Measurements from ENCODE around the gene ROR2.

The ROR2 gene

DNA sequence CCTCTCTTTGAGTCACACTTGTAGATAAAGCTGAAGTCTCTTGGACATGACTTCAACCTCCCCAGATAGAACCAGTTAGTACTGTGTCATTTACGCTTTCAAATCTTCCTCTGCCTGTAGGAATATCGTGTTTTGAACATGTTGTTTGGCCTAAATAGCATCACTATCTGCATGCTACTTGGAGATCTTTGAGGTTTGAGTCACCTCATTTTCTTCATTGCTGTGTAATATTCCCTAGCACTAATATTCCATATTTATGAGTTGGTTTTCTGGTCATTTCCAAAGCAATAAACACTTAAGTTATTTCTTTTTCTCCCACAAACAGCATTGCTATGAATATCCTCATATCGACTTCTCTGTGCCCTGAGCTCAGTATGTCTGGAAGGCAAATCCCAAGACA lies 100.3 kb downstream of the ROR2 start:
- no peak for DNase-seq (ENCODE audit: low read depth)

DNA sequence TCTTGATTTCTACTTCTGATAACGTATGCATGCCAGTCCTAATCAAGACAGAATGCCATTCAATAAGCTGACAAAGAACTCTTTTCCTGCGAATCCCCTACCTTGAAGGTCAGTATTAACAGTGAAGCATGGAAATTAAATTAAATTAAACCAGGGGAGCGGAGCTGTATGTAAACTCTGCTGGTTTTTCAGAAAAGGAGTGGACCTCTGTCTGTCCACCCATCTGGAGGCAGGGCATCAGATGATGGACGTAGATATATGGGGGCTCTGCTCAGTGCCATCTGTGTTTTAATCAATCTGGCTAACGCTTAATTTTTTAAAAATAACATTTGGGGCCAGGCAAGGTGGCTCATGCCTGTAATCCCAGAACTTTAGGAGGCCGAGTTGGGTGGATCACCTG lies 101.9 kb downstream of the ROR2 start:
- no peak overlapping the region for H3K4me3 ChIP-seq (ENCODE audit: low read depth, low read length)
- DNase-seq (ENCODE audit: low read depth), result no peak

More for the DNA sequence above, 100.3 kb downstream of the ROR2 start:
- H3K4me3 ChIP-seq (ENCODE audit: low read depth, low read length), result no peak overlapping the region

DNA sequence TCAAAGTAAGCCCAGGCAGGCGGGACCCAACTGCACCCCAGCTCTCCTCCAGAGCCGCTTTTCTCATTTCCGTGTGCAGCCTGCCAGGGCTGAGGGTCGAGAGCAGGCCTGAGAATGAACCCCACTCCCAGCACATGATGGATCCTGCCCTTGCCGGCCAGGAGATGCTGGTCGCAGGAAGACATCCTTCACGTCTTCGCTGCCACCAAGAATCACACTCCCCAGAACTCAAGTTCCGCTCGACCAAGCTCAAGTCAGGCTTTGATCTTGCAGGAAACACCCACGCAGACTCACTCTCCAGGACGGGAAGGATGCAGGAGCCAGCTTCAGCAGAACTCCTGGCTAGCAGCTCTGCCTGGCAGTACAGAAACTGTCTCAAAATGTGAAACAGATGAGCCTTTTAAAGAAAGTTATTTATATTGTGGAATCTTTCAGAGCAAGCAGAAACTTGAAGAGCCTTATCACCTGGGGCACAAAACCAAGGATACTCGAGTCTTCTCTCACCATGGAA lies 102.4 kb downstream of the ROR2 start:
- H3K4me3 ChIP-seq (ENCODE audit: low read depth, low read length), result no peak overlapping the region
- DNase-seq (ENCODE audit: low read depth), result no peak

DNA sequence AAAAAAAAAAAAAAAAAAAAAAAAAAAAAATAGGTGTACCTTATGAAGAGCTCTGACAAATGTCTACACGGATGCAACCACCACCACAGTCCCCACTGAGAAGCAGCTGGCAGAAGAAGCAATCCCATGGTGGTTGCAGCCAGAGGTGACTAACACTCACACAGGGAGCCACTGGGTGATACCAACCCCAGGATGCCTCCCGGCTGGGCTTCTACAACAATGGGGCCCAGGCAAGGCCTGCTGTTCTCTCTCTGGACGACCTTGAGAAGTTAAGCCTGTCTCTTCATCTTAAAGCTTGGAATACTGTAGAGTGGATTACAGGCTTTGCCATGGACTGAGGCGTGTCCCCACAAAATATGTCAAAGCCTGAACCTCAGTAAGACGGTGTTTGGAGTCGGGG lies 104.1 kb downstream of the ROR2 start:
- H3K4me3 ChIP-seq (ENCODE audit: low read depth, low read length), result no peak overlapping the region
- no peak for DNase-seq (ENCODE audit: low read depth)

DNA sequence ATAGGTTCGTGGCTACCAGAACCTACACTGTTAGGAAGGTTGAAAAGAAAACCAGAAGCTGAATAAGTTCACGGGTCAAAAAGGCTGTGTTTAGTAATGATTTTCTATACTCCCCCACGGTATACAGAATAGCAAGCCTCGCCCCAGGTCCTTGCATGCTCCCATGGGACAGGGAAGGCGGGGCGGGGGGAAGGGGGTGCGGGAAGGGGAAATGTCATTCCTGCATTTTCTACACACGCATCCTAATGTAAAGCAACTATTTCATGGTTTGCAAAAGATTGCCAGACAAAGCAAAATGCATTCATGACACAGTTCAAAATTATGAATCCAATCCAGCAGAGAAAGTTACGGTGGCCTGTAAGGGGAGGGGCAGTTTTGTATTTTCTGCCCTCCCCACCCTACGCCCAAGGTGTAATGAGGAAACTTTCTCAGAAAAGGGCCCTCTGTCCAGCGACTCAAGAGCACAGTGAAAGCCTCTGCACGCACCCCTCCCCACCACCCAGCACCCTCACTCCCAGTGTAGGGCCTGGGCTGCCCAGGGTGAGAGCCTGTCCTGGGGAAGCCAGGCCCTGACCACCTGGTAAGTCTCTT lies 105.2 kb downstream of the ROR2 start:
- H3K4me3 ChIP-seq (ENCODE audit: low read depth, low read length), result no peak overlapping the region
- no peak for DNase-seq (ENCODE audit: low read depth)

DNA sequence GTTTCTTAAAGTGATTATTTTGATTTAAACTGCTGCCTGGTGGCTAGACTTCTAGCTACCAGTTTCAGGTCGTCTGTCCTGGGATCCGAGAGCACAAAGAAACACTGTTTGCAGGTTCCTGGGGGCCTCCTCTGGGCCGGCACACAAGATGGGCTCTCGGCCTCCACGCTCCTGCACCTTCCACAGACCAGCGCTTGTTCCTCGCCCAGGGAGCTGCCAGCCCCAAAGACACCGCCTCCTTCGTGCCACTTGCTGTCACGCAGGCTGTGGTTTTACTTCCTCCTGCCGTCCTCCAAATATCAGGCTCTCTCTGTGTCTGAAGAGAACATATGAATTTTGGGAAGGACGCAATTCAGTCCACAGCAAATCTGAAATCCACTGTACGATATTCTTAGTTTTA lies 105.8 kb downstream of the ROR2 start:
- no peak for DNase-seq (ENCODE audit: low read depth)
- no peak overlapping the region for H3K4me3 ChIP-seq (ENCODE audit: low read depth, low read length)

DNA sequence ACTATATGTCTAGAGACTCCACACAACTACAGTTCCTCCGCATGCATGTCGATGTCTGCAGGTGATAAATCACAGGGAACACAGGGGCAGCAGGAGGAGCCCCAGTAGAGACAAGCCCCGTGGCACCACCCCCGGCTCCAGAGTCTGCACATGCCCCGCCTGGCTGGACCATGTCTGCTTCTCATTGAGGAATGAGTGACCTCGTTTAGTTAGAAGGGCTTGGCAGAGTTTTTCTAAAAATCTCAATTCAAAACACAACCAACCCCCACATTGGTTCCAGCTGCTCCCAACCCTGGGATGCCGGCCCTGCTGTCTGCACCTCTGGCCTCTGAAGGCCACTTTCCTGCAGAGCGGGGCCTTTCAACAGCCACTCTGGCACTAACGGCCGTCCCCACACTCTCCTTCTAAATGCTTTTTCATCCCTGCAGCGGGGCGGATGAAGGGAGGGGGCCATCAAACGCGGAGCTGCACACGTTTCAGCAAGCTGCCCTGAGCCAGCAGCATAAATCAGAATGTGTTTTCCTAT lies 106.3 kb downstream of the ROR2 start:
- no peak overlapping the region for H3K4me3 ChIP-seq (ENCODE audit: low read depth, low read length)
- DNase-seq (ENCODE audit: low read depth), result no peak

DNA sequence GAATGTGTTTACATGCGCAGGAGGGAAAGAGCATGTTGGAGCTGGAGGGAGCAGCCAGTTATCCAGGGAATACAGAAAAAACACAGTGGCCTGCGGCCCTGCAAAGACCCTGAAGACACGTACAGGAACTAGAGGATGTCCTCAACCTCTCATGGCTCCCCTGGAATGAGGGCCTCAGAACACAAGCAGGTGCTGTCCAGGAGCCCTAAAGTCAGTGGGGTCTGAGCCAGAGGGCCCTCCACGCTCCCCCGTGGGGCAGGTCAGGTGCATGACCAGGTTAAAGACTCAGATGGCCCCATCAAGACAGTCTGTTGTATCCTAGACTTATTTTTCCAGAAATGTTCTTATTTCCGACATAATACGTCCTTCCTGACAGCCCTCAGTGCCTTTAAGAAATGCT lies 106.9 kb downstream of the ROR2 start:
- no peak for DNase-seq (ENCODE audit: low read depth)
- H3K4me3 ChIP-seq (ENCODE audit: low read depth, low read length), result no peak overlapping the region

DNA sequence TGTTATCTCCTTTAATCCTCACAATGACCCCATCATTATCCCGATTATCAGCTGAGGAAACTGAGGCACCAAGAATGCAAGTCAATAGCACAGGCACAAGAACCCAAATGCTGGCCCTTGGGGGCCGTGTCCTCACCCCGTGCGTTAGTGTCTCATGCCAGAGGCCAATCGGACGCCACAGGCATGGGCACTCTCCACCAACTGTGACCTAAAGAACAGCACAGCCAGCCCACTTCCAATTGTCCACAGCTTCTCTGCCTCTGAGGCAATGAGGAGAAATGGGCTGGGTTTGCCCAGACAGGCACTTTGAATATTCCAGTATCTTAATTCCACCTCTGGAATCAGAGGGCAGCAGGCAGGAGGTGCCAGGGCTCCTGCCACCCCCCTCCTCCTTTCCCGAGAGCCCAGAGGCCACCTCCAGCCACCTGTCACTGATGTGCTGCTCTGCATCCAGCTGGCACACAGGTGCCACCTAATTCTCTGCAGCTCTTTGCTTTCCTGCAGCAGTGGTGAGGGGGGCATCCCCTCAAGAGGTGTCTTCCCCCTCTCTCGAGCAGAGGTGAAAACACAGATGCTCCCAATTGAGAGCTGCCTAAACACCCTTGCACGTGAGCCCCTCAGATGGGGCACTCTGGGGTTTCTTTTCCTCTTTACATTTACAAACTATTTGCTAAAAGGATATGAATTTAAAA lies 107.5 kb downstream of the ROR2 start:
- no peak for DNase-seq (ENCODE audit: low read depth)
- no peak overlapping the region for H3K4me3 ChIP-seq (ENCODE audit: low read depth, low read length)

DNA sequence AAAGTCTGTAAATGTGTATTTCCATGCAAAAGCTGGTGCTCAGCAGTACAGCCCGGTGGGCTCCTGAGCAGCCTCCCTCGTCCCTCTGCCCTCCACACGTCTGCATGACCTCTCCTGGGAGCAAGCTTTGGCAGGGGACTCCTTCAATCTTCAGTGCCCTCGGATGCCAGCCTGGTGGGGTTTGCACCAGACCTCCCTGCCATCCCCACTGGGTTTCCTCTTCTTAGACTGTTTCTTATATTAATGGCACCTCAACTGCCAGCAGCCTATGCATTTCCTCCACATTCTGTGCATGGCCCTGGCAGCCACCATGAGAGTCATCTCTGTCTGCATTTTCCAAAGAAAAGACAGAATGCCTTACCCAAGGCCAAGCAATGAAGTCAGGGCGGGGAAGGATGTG lies 108.4 kb downstream of the ROR2 start:
- no peak for DNase-seq (ENCODE audit: low read depth)
- H3K4me3 ChIP-seq (ENCODE audit: low read depth, low read length), result no peak overlapping the region

DNA sequence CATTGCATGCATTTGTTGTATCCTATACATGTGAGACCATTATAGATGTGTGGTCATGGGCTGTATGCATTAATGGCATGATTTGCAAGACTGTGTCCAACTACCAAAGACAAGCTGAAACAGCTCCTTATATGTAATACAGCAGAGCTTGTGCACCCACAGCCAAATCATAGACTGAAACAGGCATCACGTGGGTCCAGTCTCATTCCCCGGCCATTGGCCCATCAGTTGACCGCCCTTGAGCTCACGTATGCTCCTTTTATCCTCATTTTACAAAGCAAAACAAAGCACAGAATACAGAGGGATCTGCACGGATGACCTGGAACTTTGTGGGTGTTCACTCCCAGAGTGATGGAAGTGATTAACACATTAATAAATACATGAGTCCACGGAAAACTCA lies 109.1 kb downstream of the ROR2 start:
- no peak for DNase-seq (ENCODE audit: low read depth)
- no peak overlapping the region for H3K4me3 ChIP-seq (ENCODE audit: low read depth, low read length)

DNA sequence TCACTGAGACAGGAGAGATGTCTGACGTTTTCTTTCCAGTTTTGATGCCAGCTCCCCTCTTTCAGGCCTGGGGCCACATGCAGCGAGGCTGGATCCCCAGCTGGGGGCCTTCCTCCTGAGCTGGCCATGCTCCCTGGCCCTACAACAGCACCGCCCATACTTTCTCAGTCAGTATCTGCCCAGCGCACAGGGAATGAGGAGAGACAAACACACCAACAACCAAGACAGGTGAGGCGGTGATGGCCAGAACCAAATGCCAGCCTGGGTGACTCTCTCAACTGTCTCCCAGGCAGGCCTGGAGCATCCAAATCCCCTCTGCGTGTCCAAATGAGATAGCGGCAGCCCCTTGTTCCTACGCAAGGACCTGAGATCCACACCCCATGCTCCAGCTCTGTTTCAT lies 109.6 kb downstream of the ROR2 start:
- no peak for DNase-seq (ENCODE audit: low read depth)
- no peak overlapping the region for H3K4me3 ChIP-seq (ENCODE audit: low read depth, low read length)

DNA sequence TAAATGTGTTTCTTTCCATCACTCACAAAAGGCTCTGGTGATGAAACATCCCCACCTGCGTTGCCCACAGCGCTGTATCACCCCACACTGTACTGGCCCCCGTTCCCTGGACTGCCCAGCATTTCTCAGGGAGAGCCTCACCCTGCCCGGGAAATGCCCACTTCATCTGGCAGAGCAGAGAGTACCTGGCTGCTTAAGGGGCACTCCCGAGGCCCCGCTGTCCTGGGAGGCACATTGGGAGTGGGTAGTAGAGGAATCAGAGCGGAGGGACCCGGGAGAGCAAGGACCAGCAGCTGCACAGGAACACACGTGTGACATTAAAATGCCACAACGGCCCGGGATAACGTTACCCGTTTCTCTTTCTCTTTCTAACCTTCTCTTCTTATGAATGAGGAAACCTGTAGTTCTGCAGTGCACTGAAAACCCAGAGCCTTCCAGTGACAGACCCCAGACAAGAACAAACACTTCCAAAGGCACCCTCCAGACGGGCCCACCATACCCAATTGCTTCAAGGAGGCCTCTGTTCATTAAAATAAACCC lies 110.0 kb downstream of the ROR2 start:
- H3K4me3 ChIP-seq (ENCODE audit: low read depth, low read length), result no peak overlapping the region
- no peak for DNase-seq (ENCODE audit: low read depth)

DNA sequence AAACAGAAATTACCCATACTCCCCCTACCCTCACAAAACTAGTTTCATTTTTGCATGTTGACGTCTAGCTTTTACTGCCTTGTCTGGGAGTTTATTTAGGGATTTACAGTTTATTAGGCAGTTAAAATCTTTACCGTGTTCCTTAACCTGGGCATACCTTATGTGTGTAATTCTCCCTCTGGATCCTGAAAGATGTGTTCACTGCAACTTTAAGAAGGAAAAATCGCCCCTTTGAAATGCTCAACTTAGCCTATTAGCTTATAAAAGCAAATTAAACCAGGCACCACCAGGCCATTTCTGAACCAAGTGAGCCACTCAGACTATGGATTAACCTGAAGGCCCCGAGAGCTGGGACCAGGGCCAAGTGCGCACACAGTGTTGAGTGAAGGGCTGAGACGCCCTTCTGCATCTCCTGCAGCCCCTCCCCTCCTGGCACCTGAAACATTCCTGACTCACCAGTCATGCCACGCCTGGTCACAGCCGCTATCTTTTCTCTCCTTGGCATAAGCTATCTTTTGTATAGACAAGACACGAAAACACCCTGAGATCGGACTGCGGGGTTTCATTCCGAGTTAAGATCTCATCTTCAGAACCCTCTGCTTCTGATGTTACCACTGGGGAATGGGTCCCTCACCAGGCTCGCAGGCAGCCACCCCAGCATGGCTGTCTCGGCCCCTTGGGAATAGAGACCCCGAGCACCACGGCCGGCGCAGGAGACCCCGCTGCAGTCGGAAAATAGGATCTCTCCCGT lies 111.9 kb downstream of the ROR2 start:
- DNase-seq (ENCODE audit: low read depth), result no peak
- H3K4me3 ChIP-seq (ENCODE audit: low read depth, low read length), result no peak overlapping the region

DNA sequence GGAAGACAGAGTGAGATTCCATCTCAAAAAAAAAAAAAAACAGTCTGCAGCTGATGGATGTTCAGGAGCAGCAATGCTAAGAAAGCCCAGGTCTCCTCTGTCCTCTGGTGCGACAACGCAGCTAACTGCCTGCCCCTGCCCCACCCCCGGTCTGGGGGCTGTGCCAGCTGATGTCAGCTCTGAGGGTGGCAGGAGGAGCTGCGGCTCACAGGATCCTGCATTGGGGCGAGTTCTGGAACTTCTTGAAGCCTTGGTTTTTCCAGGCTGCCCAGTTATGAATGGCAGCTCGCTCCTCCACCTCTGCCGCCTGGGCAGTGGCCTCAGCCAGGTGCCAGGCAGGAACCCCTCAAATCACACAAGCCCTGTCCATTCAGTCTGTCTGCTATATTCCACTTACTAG lies 113.5 kb downstream of the ROR2 start:
- DNase-seq (ENCODE audit: low read depth), result no peak
- no peak overlapping the region for H3K4me3 ChIP-seq (ENCODE audit: low read depth, low read length)

DNA sequence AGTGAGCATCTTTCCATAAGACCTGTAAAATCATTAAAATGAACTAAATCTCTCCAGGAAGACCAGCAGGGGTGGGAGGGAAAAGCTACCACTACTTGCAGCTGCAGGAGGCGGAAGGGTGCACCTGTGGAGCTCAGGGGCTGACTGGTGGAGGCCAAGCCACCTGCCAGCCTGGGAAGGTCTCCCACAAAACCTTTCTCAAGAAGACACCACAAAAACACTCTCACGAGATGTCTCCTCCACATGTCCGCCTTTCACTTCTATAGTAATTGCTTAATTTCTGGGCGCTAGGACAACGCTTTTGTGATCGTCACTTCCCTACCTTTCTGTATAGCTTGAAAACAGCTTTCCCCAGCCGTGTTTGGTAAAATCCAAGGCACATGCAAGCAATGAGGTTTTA lies 114.4 kb downstream of the ROR2 start:
- H3K4me3 ChIP-seq (ENCODE audit: low read depth, low read length), result no peak overlapping the region
- DNase-seq (ENCODE audit: low read depth), result no peak

DNA sequence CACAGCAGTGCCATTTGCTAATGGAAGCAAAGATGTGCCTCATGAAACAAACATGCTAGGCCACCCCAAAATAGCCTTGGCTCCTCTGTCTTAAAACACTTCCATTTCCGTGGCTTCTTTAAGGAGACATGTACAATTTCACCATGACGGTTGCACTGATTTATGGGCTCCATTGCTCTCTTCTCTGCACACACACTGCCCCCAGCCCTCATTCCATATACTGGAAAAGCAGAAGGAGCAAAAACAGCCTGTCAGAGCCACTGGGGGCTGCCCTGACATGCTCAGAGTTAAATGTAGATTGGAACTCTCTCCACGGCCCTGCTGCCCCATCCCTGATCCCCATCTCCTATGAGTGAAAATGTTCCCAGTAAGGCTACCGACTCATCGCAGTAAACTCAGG lies 114.8 kb downstream of the ROR2 start:
- DNase-seq (ENCODE audit: low read depth), result no peak
- no peak overlapping the region for H3K4me3 ChIP-seq (ENCODE audit: low read depth, low read length)

DNA sequence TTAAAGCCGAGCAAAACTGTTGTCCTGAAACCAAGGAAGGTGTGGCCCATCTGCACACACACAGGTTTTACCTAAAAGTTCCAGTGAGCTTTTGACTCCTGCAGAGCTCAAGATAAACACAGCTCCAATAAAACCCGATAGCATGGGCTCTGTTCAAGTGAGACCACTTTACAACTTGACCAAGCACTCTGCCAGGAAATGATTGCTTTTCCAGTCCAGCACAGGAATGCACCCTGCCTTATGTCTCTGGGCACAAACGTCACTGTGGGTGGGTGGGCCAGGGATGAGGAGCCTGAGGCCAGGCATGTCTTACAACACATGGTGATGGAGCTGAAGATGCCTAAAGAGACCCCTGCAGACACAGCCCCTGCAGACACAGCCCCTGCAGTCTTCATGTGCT lies 115.3 kb downstream of the ROR2 start:
- no peak overlapping the region for H3K4me3 ChIP-seq (ENCODE audit: low read depth, low read length)
- DNase-seq (ENCODE audit: low read depth), result no peak

DNA sequence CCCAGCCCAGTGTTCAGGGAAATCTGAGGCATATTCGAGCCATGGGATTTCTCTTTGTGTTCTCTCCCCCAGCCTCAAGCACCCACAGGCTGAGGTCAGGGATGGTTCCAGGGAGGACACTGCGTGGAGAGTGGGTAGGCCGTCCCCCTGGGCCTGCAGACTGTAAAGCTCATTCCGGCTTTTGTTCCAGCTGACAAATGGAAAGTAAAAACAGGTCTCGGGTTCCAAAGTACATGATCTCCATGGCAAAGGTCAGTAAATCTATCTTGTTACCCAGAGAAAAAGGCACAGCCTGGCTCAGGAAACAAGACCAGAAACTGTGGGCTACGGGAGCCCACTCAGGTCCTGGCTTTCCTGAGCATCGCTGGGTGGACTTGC lies 116.2 kb downstream of the ROR2 start:
- DNase-seq (ENCODE audit: low read depth), result no peak
- no peak overlapping the region for H3K4me3 ChIP-seq (ENCODE audit: low read depth, low read length)

DNA sequence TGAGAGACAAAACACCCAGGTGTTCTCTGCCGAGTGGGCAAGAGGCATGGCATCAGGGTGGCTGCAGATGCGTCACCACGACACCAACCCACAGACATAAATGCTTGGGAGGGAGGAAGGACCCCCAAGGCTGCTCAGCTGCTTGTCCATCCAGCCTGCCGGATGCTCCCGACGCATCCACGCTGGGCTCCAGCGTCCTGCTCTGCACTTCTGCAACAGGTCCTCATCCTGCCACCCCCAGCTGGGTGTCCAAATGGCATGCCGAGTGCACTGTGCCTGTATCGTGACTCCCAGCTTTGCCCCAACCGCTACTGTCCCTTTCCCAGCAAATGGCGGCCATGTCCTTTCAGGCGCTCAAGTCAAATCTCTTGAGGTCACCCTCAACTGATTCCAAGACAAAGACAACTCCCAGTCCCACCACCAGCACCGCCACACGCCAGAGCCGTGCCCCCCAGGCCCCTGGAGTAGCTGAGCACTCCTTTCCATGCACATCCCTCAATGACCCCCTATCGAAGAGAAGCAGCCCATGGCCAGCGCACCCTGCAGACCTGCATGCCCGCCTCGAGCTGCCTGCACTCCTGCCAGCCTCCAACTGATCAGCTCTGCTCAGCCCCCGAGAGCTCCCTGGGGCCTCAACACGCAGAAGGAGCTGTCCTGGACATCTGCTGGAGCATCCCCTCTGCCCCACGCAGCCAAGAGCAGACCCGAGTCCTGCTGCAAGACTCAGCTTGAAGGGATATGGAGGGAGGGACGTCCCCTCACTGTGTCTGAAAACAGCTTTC lies 116.7 kb downstream of the ROR2 start:
- no peak overlapping the region for H3K4me3 ChIP-seq (ENCODE audit: low read depth, low read length)
- no peak for DNase-seq (ENCODE audit: low read depth)
